Glomerular visceral epithelial cell (primary cell): ENCODE results near the gene PDCD11.
A peak's percentile ranks its signal among the peaks of the same experiment; 100 is the strongest.

Experiments used
- DNase-seq: peaks from one replicate; pipeline ENCODE4 v3.0.0-alpha.2; 2016; ENCODE audit errors: extremely low spot score

PDCD11 gene

DNA sequence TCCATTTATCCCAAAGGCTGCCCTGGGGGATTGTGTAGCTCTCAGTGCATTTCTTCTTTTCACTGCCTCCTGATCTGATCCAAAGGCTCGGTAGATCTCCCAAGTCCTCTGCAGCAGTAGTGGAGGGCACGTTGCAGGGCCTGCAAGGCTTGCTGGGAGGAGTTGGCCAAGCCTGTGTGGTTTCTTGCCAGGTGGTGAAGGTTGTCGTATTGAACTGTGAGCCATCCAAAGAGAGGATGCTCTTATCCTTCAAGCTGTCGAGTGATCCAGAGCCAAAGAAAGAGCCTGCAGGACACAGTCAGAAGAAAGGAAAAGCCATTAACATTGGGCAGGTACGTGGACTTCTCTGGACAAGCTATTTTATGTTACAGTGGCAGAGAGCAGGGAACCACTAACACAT is 21.2 kb downstream of the PDCD11 start:
- no peak for DNase-seq

DNA sequence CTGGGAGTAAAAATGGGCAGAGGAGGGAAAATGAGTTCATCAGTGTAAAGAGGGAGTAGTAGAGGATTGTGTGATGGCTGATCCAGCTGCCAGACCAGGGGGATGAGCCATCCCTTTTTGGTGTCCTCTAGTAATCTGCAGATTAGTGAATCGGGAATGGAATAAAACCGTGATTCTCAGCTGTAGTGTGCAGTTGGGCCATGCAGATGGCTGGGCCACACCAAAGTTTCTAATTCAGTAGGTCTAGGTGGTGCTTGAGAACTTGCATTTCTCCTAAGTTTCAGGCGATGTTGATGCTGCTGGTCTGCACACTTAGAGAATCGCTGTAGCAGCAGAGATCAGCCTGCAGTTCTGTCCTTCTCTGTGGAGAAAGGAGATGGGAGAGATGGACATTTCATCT is 22.7 kb downstream of the PDCD11 start:
- no peak for DNase-seq

- no peak for DNase-seq
These were observed 27.3 kb downstream of the PDCD11 start for GRCh38 chr10:103423748-103424147.

- no peak for DNase-seq
These were observed 31.4 kb downstream of the PDCD11 start for GRCh38 chr10:103427866-103428265.

GRCh38 chr10:103428989-103429643 is 32.7 kb downstream of the PDCD11 start:
- no peak for DNase-seq

DNA sequence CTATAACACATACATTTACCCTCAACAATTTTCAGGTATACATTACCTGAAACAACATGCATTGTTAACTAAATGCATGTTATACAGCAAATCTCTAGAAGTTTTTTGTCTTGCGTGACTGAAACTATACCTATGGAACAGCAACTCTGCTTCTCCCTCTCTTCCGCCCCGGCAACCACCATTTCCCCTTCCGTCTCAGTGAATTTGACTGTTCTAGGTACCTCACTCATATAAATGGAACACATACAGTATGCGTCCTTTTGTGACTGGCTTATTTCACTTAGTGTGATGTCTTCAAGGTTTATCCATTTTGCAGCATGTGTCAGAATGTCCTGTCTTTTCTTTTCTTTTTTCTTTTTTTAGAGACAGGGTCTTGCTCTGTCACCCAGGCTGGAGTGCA is 33.2 kb downstream of the PDCD11 start:
- no peak for DNase-seq

DNA sequence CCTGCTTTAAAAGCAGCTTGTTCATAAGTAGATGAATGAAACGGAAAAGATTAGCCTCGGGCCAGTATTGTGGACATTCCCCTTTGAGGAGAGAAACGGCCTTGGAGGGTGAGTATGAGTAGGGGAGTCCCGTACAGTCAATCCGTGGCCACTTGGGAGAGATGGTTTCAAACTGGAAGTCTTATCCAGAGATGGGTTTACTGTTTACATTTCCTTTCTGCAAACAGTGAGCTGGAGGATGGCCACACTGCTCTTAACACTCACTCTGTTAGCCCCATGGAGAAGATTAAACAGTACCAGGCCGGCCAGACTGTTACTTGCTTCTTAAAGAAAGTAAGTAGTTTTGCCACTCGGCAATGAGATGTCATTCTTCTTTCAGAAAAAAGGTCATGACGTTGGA is 35.5 kb downstream of the PDCD11 start:
- DNase-seq: no peak

- no peak for DNase-seq
These were observed 37.4 kb downstream of the PDCD11 start for GRCh38 chr10:103433858-103434257.

DNA sequence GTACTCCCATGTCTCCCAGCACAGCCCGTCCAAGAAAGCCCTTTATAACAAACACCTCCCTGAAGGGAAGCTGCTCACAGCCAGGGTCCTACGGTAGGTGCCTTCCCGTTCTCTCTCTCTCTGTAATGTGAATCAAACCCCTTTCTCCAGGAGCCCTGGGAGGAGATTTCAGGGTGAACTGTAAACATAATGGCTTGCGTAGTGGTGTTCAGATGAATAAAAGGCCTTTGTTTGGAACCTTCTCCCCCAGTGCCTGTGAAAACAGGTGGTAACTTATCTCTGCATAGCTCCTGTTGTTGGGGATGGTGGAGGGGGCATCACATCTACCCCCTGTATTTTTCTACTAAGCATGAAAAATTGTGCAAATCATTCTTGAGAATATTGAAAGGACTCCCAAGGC is 43.4 kb downstream of the PDCD11 start:
- DNase-seq: no peak

DNA sequence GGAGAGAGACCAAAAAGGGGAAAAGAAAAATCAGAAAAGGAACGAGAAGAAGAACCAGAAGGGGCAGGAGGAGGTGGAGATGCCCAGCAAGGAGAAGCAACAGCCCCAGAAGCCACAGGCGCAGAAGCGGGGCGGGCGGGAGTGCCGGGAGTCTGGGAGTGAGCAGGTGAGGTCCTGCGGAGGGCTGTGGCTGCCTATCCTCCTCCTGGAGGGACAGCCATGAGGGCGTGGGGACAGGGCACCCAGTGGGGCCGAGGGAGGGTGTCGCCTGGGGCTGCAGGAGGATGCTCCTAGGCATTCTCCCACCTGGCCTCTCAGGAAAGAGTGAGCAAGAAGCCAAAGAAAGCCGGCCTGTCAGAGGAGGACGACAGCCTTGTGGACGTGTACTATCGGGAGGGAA is 44.0 kb downstream of the PDCD11 start:
- DNase-seq: no peak

- no peak for DNase-seq
These were observed 44.8 kb downstream of the PDCD11 start for GRCh38 chr10:103441206-103441605.

DNA sequence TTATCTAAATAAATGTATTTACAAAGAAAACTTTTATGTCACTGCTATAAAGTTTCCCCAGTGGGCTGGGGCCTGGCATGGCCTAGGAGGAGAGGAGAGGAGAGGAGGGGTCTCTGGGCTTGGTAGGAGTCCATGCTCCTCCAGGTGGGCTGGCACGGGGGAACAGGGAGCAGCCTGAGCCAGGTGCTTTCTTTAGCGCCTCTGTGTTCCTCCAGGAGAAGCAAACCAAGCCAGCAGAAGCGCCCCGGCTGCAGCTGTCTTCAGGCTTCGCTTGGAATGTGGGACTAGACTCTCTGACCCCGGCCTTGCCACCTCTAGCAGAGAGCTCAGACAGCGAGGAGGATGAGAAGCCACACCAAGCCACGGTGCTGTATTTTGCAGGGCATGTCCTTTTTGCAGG is 45.2 kb downstream of the PDCD11 start:
- DNase-seq: no peak

DNA sequence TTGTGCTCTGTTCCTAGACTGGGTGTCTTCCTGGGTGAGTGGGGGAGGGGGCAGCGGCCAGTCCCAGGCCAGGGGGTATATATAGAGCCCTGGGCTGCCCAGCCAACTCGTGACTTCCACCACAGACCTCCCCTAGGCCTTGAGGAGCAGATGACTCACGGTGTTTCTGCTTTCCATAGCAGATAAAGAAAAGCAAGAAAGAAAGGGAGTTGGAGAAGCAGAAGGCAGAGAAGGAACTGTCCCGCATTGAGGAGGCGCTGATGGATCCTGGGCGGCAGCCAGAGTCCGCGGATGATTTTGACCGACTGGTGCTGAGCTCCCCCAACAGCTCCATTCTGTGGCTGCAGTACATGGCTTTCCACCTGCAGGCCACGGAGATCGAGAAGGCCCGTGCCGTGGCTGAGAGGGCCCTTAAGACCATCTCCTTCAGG is 45.6 kb downstream of the PDCD11 start:
- peak; percentile 55 for DNase-seq

- no peak for DNase-seq
These were observed 47.2 kb downstream of the PDCD11 start for GRCh38 chr10:103443475-103444185.

DNA sequence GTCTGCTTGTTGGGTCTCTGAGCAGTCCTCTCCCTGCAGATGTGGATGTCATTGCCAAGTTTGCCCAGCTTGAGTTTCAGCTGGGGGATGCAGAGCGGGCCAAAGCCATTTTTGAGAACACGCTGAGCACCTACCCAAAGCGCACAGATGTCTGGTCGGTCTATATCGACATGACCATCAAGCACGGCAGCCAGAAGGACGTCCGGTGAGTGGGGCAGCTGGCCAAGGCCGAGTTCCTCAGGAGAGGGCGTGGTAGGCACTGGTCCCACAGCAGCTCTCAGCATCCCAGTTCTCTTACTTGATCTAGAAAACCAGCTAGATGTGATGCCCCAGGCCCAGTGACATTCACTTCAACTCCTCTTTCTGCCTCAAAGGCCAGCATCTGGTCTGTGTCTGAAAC is 48.1 kb downstream of the PDCD11 start:
- DNase-seq: no peak

GRCh38 chr10:103445366-103445765 is 48.9 kb downstream of the PDCD11 start:
- DNase-seq: no peak

GRCh38 chr10:103445767-103446567 is 49.5 kb downstream of the PDCD11 start:
- no peak for DNase-seq

DNA sequence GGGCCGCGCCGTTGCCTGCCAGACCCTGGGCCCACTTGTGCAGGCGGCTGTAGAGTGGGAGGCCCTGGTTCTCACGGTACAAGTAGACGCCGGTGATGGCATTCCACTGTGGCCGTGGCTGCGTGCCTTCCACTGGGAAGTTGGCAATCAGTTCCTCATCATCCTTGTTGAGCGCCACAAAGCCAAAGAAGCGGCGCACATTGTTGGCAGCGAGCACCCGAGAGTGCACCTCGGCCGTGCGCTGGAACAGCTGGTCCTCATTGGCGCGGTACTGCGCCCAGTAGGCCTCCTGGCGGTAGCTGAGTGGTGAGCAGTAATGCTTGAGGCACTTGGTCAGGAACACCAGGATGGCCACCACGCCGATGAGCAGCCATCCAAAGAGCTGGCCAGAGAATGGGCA is 50.8 kb downstream of the PDCD11 start:
- DNase-seq: no peak

GRCh38 chr10:103448746-103449145 is 52.3 kb downstream of the PDCD11 start:
- peak; percentile 34 for DNase-seq

GRCh38 chr10:103449208-103450144 is 53.0 kb downstream of the PDCD11 start:
- DNase-seq: no peak

GRCh38 chr10:103450201-103450695 is 53.8 kb downstream of the PDCD11 start:
- no peak for DNase-seq
